ENCODE data around the gene PCCA. TPM values are rescaled to one million over a fixed set of nuclear protein-coding genes. Genes with fewer than 3 reads are reported as not detected.
A peak's percentile ranks its signal among the peaks of the same experiment; 100 is the strongest.

The PCCA gene
- total and polyA plus RNA-seq, 2 of the 13 experiments (the other 11 are each of a cell fraction or from before 2014, with no cell fraction given) = 15.0 to 32.2 TPM

DNA sequence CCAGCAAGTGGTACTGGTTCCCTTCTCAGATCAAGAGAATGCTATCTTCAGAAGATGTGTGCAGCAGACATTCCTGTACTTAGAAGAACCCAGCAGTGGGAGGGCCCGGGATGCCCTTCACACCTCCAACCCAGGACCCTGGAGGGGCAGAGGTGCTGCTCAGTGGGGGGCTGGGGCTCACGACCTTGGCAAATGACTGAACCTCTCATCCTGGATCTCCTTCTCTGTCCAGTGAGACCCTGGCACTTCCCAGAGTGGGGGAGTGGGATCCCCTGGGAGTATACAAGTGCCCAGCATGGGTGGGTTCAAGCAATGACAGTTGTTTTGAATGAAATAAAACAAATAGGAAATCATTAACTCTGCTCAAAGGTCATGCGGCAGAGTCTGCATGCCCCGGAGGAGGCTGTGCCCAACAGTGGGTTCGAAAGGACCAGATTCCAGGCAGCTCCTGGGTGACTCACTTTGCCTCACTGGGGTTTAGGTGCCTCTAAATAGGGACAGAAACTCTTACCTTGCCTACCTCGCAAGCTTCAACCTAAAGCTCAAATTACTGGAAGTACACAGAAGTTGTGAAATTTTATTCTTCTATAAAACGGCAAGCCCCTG lies 472.8 kb downstream of the PCCA start (continued):
- TF ChIP-seq, protein P1, sequence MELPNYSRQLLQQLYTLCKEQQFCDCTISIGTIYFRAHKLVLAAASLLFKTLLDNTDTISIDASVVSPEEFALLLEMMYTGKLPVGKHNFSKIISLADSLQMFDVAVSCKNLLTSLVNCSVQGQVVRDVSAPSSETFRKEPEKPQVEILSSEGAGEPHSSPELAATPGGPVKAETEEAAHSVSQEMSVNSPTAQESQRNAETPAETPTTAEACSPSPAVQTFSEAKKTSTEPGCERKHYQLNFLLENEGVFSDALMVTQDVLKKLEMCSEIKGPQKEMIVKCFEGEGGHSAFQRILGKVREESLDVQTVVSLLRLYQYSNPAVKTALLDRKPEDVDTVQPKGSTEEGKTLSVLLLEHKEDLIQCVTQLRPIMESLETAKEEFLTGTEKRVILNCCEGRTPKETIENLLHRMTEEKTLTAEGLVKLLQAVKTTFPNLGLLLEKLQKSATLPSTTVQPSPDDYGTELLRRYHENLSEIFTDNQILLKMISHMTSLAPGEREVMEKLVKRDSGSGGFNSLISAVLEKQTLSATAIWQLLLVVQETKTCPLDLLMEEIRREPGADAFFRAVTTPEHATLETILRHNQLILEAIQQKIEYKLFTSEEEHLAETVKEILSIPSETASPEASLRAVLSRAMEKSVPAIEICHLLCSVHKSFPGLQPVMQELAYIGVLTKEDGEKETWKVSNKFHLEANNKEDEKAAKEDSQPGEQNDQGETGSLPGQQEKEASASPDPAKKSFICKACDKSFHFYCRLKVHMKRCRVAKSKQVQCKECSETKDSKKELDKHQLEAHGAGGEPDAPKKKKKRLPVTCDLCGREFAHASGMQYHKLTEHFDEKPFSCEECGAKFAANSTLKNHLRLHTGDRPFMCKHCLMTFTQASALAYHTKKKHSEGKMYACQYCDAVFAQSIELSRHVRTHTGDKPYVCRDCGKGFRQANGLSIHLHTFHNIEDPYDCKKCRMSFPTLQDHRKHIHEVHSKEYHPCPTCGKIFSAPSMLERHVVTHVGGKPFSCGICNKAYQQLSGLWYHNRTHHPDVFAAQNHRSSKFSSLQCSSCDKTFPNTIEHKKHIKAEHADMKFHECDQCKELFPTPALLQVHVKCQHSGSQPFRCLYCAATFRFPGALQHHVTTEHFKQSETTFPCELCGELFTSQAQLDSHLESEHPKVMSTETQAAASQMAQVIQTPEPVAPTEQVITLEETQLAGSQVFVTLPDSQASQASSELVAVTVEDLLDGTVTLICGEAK (IDR thresholded peaks at IDR 0.05) = no peak
- TF ChIP-seq, protein P1 (CRISPR knock-in tag; IDR thresholded peaks at IDR 0.05) = no peak
- no peak for TF ChIP-seq ZNF383 (CRISPR knock-in tag; IDR thresholded peaks at IDR 0.05; ENCODE audit: borderline replicate concordance)
- no peak for TF ChIP-seq SMAD1 (CRISPR knock-in tag; IDR thresholded peaks at IDR 0.05; ENCODE audit: borderline replicate concordance, low read depth)
- TF ChIP-seq ZSCAN25 (CRISPR knock-in tag; IDR thresholded peaks at IDR 0.05) = no peak
- peak; percentile 42; the same call in 1 of the 2 replicates for TF ChIP-seq SAP130 (CRISPR knock-in tag; IDR thresholded peaks at IDR 0.05; ENCODE audit: low read depth)
- no peak for TF ChIP-seq KLF16 (CRISPR knock-in tag; IDR thresholded peaks at IDR 0.05)
- no peak for TF ChIP-seq ZNF703 (CRISPR knock-in tag; IDR thresholded peaks at IDR 0.05; ENCODE audit: borderline replicate concordance)
- TF ChIP-seq SALL1 (CRISPR knock-in tag; IDR thresholded peaks at IDR 0.05) = peak; percentile 36; the same call in 1 of the 2 replicates
- TF ChIP-seq ZBTB7A (CRISPR knock-in tag; IDR thresholded peaks at IDR 0.05) = 0 out of 2 replicates have a peak, but pooled peaks have one; percentile 23
- peak; percentile 60; the same call in 1 of the 2 replicates for TF ChIP-seq PAXIP1 (CRISPR knock-in tag; conservative IDR thresholded peaks at IDR 0.05)
- TF ChIP-seq HMGA1 (CRISPR knock-in tag; conservative IDR thresholded peaks at IDR 0.05) = no peak
- TF ChIP-seq, protein P2, sequence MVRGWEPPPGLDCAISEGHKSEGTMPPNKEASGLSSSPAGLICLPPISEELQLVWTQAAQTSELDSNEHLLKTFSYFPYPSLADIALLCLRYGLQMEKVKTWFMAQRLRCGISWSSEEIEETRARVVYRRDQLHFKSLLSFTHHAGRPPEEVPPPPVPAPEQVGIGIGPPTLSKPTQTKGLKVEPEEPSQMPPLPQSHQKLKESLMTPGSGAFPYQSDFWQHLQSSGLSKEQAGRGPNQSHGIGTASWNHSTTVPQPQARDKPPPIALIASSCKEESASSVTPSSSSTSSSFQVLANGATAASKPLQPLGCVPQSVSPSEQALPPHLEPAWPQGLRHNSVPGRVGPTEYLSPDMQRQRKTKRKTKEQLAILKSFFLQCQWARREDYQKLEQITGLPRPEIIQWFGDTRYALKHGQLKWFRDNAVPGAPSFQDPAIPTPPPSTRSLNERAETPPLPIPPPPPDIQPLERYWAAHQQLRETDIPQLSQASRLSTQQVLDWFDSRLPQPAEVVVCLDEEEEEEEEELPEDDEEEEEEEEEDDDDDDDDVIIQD (CRISPR knock-in tag; IDR thresholded peaks at IDR 0.05; ENCODE audit: low read depth) = 0 out of 2 replicates have a peak, but pooled peaks have one; percentile 50
- no peak for TF ChIP-seq ZNF577 (CRISPR knock-in tag; IDR thresholded peaks at IDR 0.05; ENCODE audit: borderline replicate concordance, low read depth)
- TF ChIP-seq MEIS1 (CRISPR knock-in tag; IDR thresholded peaks at IDR 0.05; ENCODE audit: borderline replicate concordance) = no peak
